OCI-LY1 (cell line): ENCODE measurements around the gene GSTA1.
"Not testable (repeated sequence)": the region's sequence is repeated elsewhere in the genome, so short reads cannot be mapped to it uniquely, and the experiment has no call there.

Source experiments
- EZH2 ChIP-seq: fragments of 200-600 bp; sonication (generic), shearing (Covaris generic); IDR thresholded peaks from 2 replicates; pipeline ENCODE4 v1.8.0; 2017; ENCODE audit warnings: borderline replicate concordance, mixed run types, mild to moderate bottlenecking, antibody characterized with exemption, low read length, moderate library complexity, mixed read lengths
- TF ChIP-seq, protein P1 (sequence below): fragments of 200-600 bp; sonication (generic), shearing (Covaris generic); IDR thresholded peaks from 2 replicates; pipeline ENCODE4 v1.5.1; 2017; ENCODE audit warnings: mild to moderate bottlenecking, antibody characterized with exemption, low read length, moderate library complexity, mixed read lengths

DNA sequence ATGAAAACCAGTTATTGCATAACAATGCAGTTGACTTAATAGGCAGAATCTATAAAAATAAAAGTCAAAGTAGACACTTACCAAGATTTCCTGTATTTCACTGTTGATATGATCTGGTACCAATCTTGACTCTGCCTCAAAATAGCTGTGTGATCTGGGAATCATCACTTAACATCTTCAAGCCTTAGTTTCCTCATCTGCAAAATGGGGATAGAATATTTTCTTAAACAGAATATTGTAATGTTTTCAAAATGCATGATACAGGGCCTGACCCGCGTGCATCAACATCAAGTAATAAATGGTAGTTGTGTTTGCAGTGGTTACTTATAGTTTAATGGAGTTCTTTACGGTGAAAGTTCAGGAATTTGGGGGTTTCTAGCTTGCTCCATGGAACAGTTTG is 10.9 kb upstream of the GSTA1 start:
- TF ChIP-seq, protein P1, sequence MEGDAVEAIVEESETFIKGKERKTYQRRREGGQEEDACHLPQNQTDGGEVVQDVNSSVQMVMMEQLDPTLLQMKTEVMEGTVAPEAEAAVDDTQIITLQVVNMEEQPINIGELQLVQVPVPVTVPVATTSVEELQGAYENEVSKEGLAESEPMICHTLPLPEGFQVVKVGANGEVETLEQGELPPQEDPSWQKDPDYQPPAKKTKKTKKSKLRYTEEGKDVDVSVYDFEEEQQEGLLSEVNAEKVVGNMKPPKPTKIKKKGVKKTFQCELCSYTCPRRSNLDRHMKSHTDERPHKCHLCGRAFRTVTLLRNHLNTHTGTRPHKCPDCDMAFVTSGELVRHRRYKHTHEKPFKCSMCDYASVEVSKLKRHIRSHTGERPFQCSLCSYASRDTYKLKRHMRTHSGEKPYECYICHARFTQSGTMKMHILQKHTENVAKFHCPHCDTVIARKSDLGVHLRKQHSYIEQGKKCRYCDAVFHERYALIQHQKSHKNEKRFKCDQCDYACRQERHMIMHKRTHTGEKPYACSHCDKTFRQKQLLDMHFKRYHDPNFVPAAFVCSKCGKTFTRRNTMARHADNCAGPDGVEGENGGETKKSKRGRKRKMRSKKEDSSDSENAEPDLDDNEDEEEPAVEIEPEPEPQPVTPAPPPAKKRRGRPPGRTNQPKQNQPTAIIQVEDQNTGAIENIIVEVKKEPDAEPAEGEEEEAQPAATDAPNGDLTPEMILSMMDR: not testable (repeated sequence)
- not testable (repeated sequence) for TF ChIP-seq EZH2
